Measurements from ENCODE around the gene PRDM2. TPM values are rescaled to one million over a fixed set of nuclear protein-coding genes. Genes with fewer than 3 reads are reported as not detected.

The PRDM2 gene
- total and polyA plus RNA-seq, 2 of the 13 experiments (the other 11 are each of a cell fraction or from before 2014, with no cell fraction given) = 4.0 to 6.5 TPM

GRCh38 chr1:13749543-13750341 is 49.8 kb downstream of the PRDM2 start (continued):
- TF ChIP-seq MTA1 (CRISPR knock-in tag; IDR thresholded peaks at IDR 0.05; ENCODE audit: borderline replicate concordance) (no peak), ATF7 (IDR thresholded peaks at IDR 0.05) (no peak), ATF7 (CRISPR knock-in tag; IDR thresholded peaks at IDR 0.05) (no peak), ZBTB38 (CRISPR knock-in tag; IDR thresholded peaks at IDR 0.05) (no peak), STAT5B (CRISPR knock-in tag; IDR thresholded peaks at IDR 0.05) (no peak), CTCF (CRISPR knock-in tag; IDR thresholded peaks at IDR 0.05) (no peak), NFIC (IDR thresholded peaks at IDR 0.05; ENCODE audit: low read length) (no peak), ZNF7 (CRISPR knock-in tag; IDR thresholded peaks at IDR 0.05) (no peak), AGO1 (IDR thresholded peaks at IDR 0.05; ENCODE audit: low read depth, low read length, poor library complexity, severe bottlenecking) (no peak), ZNF556 (CRISPR knock-in tag; IDR thresholded peaks at IDR 0.05; ENCODE audit: borderline replicate concordance) (no peak), NONO (IDR thresholded peaks at IDR 0.05) (no peak), NONO (CRISPR knock-in tag; conservative IDR thresholded peaks at IDR 0.05) (0 out of 2 replicates have a peak, but pooled peaks have one; percentile 15), SRSF4 (IDR thresholded peaks at IDR 0.05; ENCODE audit: low read depth, low read length, poor library complexity, severe bottlenecking) (no peak), MEIS2 (CRISPR knock-in tag; IDR thresholded peaks at IDR 0.05) (no peak), IKZF4 (CRISPR knock-in tag; IDR thresholded peaks at IDR 0.05; ENCODE audit: borderline replicate concordance, low read depth, not compliant biosample characterization) (no peak)
- TF ChIP-seq, protein P1, sequence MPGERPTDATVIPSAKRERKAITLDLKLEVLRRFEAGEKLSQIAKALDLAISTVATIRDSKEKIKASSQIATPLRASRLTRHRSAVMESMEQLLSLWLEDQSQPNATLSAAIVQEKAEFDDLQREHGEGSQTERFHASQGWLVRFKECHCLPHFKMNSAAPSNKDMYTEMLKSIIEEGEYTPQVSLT (CRISPR knock-in tag; IDR thresholded peaks at IDR 0.05; ENCODE audit: borderline replicate concordance, low read depth) = no peak

Data from HepG2 (cell line).